SJSA1 (cell line): ENCODE measurements around the gene ZDHHC1. TPM values are rescaled to one million over a fixed set of nuclear protein-coding genes. Genes with fewer than 3 reads are reported as not detected.

Source experiments
- DNase-seq, 2 experiments: peaks; one replicate each; pipeline ENCODE4 v3.0.0-alpha.2; 2015 to 2020; ENCODE audit warnings: low spot score in 2 of 2, low read depth in 1 of 2
- H3K27ac ChIP-seq: fragments of 250-450 bp; sonication (Bioruptor Pico); 2 replicates; pipeline ENCODE4 v1.5.1; 2020; ENCODE audit warnings: mild to moderate bottlenecking, moderate library complexity
- H3K27me3 ChIP-seq: fragments of 250-450 bp; sonication (Bioruptor Pico); replicated peaks from 2 replicates; pipeline ENCODE4 v1.5.1; 2020; ENCODE audit warnings: mild to moderate bottlenecking, moderate library complexity
- H3K36me3 ChIP-seq: fragments of 250-450 bp; sonication (Bioruptor Pico); 2 replicates; pipeline ENCODE4 v1.5.1; 2020; ENCODE audit warnings: mild to moderate bottlenecking
- H3K4me1 ChIP-seq: fragments of 250-450 bp; sonication (Bioruptor Pico); replicated peaks from 2 replicates; pipeline ENCODE4 v1.6.1; 2021; ENCODE audit warnings: mild to moderate bottlenecking
- H3K4me3 ChIP-seq: fragments of 250-450 bp; sonication (Bioruptor Pico); 2 replicates; pipeline ENCODE4 v1.5.1; 2020; ENCODE audit warnings: mild to moderate bottlenecking
- H3K9me3 ChIP-seq: fragments of 250-450 bp; sonication (Bioruptor Pico); replicated peaks from 2 replicates; pipeline ENCODE4 v1.5.1; 2020; ENCODE audit warnings: mild to moderate bottlenecking
- total RNA-seq: library from RNA; depleted of rRNA; stranded (reverse); fragments of >200 nt; shearing (Covaris generic); gene quantifications from 2 replicates; pipeline ENCODE4 v1.2.3, GENCODE V29; 2014

The ZDHHC1 gene
- total RNA-seq, 1 experiment from 2014 or later = 4.4 TPM

- no peaks in the 10 kb centered on the region for H3K27me3 ChIP-seq
- H3K4me3 ChIP-seq = no peak overlapping the region
- no peak for DNase-seq
- no peaks in the 10 kb centered on the region for H3K9me3 ChIP-seq
- peaks cover 18% of the 10 kb centered on the region for H3K36me3 ChIP-seq
- no peaks in the 10 kb centered on the region for H3K4me1 ChIP-seq
- H3K27ac ChIP-seq = no peak overlapping the region
These were observed 28.2 kb upstream of the ZDHHC1 start for GRCh38 chr16:67444259-67445125.

GRCh38 chr16:67443265-67443664 is 27.0 kb upstream of the ZDHHC1 start:
- Histone ChIP-seq H3K27me3 (no peaks in the 10 kb centered on the region), H3K27ac (no peak overlapping the region), H3K9me3 (no peaks in the 10 kb centered on the region)

DNA sequence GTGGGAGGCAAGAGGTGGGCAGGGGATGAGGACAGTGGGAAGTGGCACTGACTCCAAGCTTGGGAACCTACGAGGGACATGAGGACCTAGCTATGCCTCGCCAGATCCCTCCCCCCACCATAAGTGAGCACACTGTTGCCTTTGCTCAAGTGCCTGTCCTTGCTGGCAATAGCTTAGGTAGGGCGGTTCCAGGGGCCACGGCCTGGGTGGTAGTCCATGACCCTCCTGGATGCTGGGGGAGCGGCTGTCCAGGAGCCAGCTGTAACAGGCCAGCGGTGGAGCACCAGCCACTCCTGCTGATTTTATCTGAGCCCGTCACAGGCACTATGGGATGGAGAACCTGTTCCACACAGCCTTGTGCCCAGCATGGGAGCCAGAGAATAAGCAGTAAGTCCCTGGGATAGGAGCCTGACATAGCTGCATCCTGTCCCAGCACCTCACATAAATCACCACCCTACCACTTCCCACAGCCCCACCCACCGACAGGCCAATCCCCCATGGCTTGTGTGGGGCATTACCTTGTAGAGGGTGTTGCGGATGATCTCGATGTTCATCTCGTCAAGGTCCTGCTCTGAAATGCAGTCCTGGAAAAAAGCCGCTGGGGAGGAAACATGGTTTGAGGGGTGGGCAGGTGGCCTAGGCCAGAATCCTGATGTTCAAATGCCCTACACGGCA is 26.4 kb upstream of the ZDHHC1 start:
- no peaks in the 10 kb centered on the region for H3K9me3 ChIP-seq
- H3K27ac ChIP-seq = no peak overlapping the region
- no peak for DNase-seq
- H3K36me3 ChIP-seq = peaks cover 34% of the 10 kb centered on the region
- no peaks in the 10 kb centered on the region for H3K27me3 ChIP-seq
- H3K4me1 ChIP-seq = no peaks in the 10 kb centered on the region
- H3K4me3 ChIP-seq = no peak overlapping the region

More at GRCh38 chr16:67443265-67443664, 27.0 kb upstream of the ZDHHC1 start:
- Histone ChIP-seq H3K4me1 (no peaks in the 10 kb centered on the region), H3K4me3 (no peak overlapping the region), H3K36me3 (peaks cover 28% of the 10 kb centered on the region)
- DNase-seq = no peak

- Histone ChIP-seq H3K36me3 (peaks cover 36% of the 10 kb centered on the region), H3K27me3 (no peaks in the 10 kb centered on the region), H3K27ac (no peak overlapping the region), H3K4me1 (no peaks in the 10 kb centered on the region), H3K4me3 (no peak overlapping the region), H3K9me3 (no peaks in the 10 kb centered on the region)
- no peak for DNase-seq
These were observed 25.6 kb upstream of the ZDHHC1 start for GRCh38 chr16:67441907-67442306.

DNA sequence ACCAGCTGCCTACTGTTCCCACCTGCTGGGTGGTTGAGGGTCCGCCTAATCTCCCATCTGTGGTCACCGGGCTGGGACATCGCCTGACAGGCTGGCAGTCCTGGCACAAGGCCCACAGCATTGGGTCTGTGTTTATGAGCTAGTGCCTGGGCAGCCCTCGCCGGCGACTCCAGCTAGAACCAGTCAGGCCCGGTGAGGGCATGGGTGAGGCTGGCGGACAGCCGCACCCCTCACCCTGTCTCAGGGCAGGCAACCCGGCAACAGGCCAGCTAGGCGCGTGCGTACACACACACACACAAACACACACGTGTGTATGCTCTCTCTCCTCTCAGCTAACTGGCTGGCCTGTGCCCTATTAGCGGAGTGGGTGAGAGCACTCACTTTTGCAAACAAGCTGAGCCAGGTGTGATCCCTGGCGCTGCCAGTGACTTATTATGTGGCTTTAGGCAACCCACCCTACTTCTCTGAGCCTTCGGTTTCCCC is 25.0 kb upstream of the ZDHHC1 start:
- DNase-seq = no peak
- H3K4me3 ChIP-seq = no peak overlapping the region
- no peaks in the 10 kb centered on the region for H3K9me3 ChIP-seq
- no peaks in the 10 kb centered on the region for H3K4me1 ChIP-seq
- H3K27ac ChIP-seq = no peak overlapping the region
- H3K36me3 ChIP-seq = peaks cover 39% of the 10 kb centered on the region
- H3K27me3 ChIP-seq = no peaks in the 10 kb centered on the region

- Histone ChIP-seq H3K4me1 (no peaks in the 10 kb centered on the region), H3K36me3 (peaks cover 37% of the 10 kb centered on the region), H3K4me3 (no peak overlapping the region), H3K27me3 (no peaks in the 10 kb centered on the region), H3K27ac (no peak overlapping the region), H3K9me3 (no peaks in the 10 kb centered on the region)
- no peak for DNase-seq
These were observed 22.6 kb upstream of the ZDHHC1 start for GRCh38 chr16:67438824-67439393.

- H3K4me3 ChIP-seq = no peak overlapping the region
- no peaks in the 10 kb centered on the region for H3K9me3 ChIP-seq
- no peak for DNase-seq
These were observed 22.0 kb upstream of the ZDHHC1 start for GRCh38 chr16:67438098-67438791.

GRCh38 chr16:67437513-67437912 is 21.2 kb upstream of the ZDHHC1 start:
- Histone ChIP-seq H3K4me3 (no peak overlapping the region), H3K27ac (no peak overlapping the region), H3K27me3 (no peaks in the 10 kb centered on the region), H3K36me3 (peaks cover 33% of the 10 kb centered on the region), H3K4me1 (no peaks in the 10 kb centered on the region), H3K9me3 (no peaks in the 10 kb centered on the region)
- no peak for DNase-seq

More at GRCh38 chr16:67438098-67438791, 22.0 kb upstream of the ZDHHC1 start:
- no peaks in the 10 kb centered on the region for H3K4me1 ChIP-seq
- H3K27me3 ChIP-seq = no peaks in the 10 kb centered on the region
- no peak overlapping the region for H3K27ac ChIP-seq
- peaks cover 36% of the 10 kb centered on the region for H3K36me3 ChIP-seq

DNA sequence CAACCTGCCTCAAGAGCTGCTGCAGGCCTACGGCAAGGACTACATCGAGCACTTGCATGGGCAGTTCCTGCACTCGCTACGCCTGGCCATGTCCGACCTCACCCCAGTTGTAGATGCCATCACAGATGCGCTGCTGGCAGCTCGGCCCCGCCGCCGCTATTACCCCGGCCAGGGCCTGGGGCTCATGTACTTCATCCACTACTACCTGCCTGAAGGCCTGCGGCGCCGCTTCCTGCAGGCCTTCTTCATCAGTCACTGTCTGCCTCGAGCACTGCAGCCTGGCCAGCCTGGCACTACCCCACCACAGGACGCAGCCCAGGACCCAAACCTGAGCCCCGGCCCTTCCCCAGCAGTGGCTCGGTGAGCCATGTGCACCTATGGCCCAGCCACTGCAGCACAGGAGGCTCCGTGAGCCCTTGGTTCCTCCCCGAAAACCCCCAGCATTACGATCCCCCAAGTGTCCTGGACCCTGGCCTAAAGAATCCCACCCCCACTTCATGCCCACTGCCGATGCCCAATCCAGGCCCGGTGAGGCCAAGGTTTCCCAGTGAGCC is 20.4 kb upstream of the ZDHHC1 start:
- no peak for DNase-seq
- peaks cover under 1% of the 10 kb centered on the region; the same call in 1 of the 2 replicates for H3K27me3 ChIP-seq
- H3K4me3 ChIP-seq = no peak overlapping the region
- peaks cover 2% of the 10 kb centered on the region for H3K4me1 ChIP-seq
- H3K9me3 ChIP-seq = no peaks in the 10 kb centered on the region; the same call in 1 of the 2 replicates
- H3K36me3 ChIP-seq = peaks cover 31% of the 10 kb centered on the region
- no peak overlapping the region for H3K27ac ChIP-seq

DNA sequence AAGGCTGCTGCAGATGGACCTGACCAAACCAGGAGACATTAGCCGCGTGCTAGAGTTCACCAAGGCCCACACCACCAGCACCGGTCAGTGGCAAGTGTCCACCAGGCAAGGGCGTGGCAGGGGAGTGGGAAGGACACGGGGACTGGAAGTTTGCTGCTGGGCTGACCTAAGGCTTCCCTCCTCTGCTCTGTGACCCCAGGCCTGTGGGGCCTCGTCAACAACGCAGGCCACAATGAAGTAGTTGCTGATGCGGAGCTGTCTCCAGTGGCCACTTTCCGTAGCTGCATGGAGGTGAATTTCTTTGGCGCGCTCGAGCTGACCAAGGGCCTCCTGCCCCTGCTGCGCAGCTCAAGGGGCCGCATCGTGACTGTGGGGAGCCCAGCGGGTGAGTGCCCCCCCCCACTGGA is 19.5 kb upstream of the ZDHHC1 start:
- no peak for DNase-seq
- no peaks in the 10 kb centered on the region; the same call in 1 of the 2 replicates for H3K9me3 ChIP-seq
- H3K4me1 ChIP-seq = peaks cover 8% of the 10 kb centered on the region
- H3K4me3 ChIP-seq = no peak overlapping the region
- peaks cover 26% of the 10 kb centered on the region for H3K36me3 ChIP-seq
- H3K27me3 ChIP-seq = peaks cover 5% of the 10 kb centered on the region
- H3K27ac ChIP-seq = no peak overlapping the region

GRCh38 chr16:67433131-67433719 is 16.9 kb upstream of the ZDHHC1 start:
- no peaks in the 10 kb centered on the region; the same call in 1 of the 2 replicates for H3K9me3 ChIP-seq
- H3K27me3 ChIP-seq = peaks cover 30% of the 10 kb centered on the region
- DNase-seq = no peak

DNA sequence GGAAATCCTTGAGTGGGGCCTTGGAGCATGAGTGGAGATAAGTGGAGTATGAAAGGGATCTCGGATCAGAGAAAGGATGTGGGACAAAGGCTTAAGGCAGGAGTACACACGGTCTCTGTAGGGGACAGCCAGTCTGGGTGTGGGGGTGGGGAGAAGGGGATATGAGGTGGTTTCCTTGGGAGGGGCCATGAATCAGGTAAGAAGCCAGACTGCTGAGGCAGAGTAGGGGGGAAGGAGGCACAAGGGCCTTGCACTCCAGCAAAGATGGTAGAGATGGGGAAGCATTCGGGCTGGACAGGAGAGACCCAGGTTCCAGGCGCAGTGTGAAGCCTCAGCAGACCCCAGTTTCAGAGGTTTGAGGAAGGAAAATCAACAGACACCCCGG is 16.2 kb upstream of the ZDHHC1 start:
- no peak for DNase-seq
- Histone ChIP-seq H3K27me3 (peaks cover 31% of the 10 kb centered on the region), H3K4me1 (peaks cover 18% of the 10 kb centered on the region), H3K9me3 (no peaks in the 10 kb centered on the region; the same call in 1 of the 2 replicates), H3K27ac (no peak overlapping the region), H3K4me3 (no peak overlapping the region), H3K36me3 (peaks cover 4% of the 10 kb centered on the region)

More at GRCh38 chr16:67433131-67433719, 16.9 kb upstream of the ZDHHC1 start:
- Histone ChIP-seq H3K36me3 (peaks cover 11% of the 10 kb centered on the region), H3K4me1 (peaks cover 17% of the 10 kb centered on the region), H3K27ac (no peak overlapping the region), H3K4me3 (no peak overlapping the region)
